HG03442 (cell line): ENCODE results near the gene CST2.
"Not testable (repeated sequence)": the region's sequence is repeated elsewhere in the genome, so short reads cannot be mapped to it uniquely, and the experiment has no call there.

Source experiments
- ATAC-seq: cut with Tn5 transposase; IDR thresholded peaks from one replicate; pipeline ENCODE4 v1.9.1; 2021; ENCODE audit warnings: mild to moderate bottlenecking, moderate library complexity; ENCODE audit not compliant: unreplicated experiment

Gene CST2

GRCh38 chr20:23811559-23811958 is 15.0 kb downstream of the CST2 start:
- not testable (repeated sequence) for ATAC-seq

- ATAC-seq = not testable (repeated sequence)
Measured at GRCh38 chr20:23810349-23810748, 16.2 kb downstream of the CST2 start.

- no peak for ATAC-seq
Measured at GRCh38 chr20:23800865-23801264, 25.7 kb downstream of the CST2 start.

GRCh38 chr20:23799216-23799847 is 27.2 kb downstream of the CST2 start:
- peak; percentile 69 for ATAC-seq

- ATAC-seq = no peak
Measured at GRCh38 chr20:23795526-23795925, 31.0 kb downstream of the CST2 start.

GRCh38 chr20:23794841-23795240 is 31.7 kb downstream of the CST2 start:
- no peak for ATAC-seq

GRCh38 chr20:23794065-23794464 is 32.5 kb downstream of the CST2 start:
- ATAC-seq = no peak

GRCh38 chr20:23783447-23783846 is 43.1 kb downstream of the CST2 start:
- no peak for ATAC-seq

- ATAC-seq = no peak
Measured at GRCh38 chr20:23782366-23782983, 44.1 kb downstream of the CST2 start.

GRCh38 chr20:23778676-23779075 is 47.9 kb downstream of the CST2 start:
- not testable (repeated sequence) for ATAC-seq

- not testable (repeated sequence) for ATAC-seq
Measured at GRCh38 chr20:23777380-23777779, 49.1 kb downstream of the CST2 start.

- no peak for ATAC-seq
Measured at GRCh38 chr20:23776067-23776771, 50.3 kb downstream of the CST2 start.

GRCh38 chr20:23774081-23774480 is 52.4 kb downstream of the CST2 start:
- no peak for ATAC-seq
